ENCODE data around the gene ETV3L.

GRCh38 chr1:157085421-157085820 lies 14.2 kb downstream of the ETV3L start:
- TF ChIP-seq CTCF (IDR thresholded peaks at IDR 0.05; ENCODE audit: low read depth, low read length, poor library complexity, severe bottlenecking): no peak
- TF ChIP-seq EZH2phosphoT487 (IDR thresholded peaks at IDR 0.05; ENCODE audit: borderline replicate concordance, low read length): no peak

All from DOHH2 (cell line).